ENCODE results near the gene GNPTG. TPM values are rescaled to one million over a fixed set of nuclear protein-coding genes. Genes with fewer than 3 reads are reported as not detected.

Gene GNPTG
- total and polyA plus RNA-seq, 4 donors, result 33.7 to 74.1 (median 50.2) TPM

DNA sequence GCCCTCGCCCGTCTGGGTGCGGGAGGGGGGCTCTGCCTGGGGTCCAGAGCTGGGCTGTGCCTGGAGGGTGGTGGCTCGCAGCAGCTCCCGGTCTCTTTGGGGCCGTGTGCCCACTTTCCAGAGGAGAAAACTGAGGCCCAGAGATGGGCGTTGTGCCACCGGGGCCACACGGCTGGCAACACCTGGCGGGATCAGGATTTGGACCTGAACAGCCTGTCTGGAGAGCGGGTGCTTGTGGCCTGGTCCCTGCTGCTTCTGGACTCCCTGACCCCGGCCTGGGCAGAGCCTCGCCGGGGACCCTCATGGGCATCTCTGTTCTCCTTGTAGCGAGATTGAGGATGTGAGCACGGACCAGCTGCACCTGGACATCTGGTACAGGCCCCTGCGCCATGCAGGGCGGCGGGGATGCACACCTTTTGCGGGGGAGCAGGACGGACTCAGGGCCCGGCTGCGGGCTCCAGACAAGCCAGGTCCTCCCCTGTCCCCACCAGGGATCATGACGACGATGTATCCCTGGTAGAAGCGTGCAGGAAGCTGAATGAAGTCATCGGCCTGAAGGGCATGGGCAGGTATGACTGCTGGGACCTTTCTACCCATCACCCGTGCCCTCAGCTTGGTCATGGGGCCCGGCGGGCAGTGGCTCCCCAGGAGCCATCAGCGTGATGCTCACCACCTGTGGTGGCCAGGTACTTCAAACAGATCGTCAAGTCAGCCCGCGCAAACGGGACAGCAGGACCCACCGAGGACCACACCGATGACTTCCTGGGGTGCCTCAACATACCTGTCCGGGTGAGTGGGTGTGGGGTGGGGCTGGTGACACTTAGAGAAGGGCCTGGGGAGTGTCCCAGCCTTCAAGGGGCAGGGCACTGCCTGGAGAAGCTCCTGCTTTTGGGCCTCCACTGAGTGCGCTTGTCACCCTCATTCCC lies 10.0 kb upstream of the GNPTG start:
- 88% methylated on average over 36 to 39 of the region's 39 CpGs for WGBS, 2 donors
- Histone ChIP-seq H3K9me3 (ENCODE audit: control insufficient read depth, low read length) (no peaks in the 10 kb centered on the region), H3K4me1 (ENCODE audit: control insufficient read depth in 1 of 2, insufficient read depth in 2 of 2, low read length in 2 of 2) (no peaks in the 10 kb centered on the region), H3K27ac (ENCODE audit: low read depth in 1 of 2, low read length in 2 of 2) (no peak overlapping the region), H3K4me3 (ENCODE audit: low read length in 2 of 2) (no peak overlapping the region), H3K36me3 (ENCODE audit: control insufficient read depth in 1 of 2, insufficient read depth in 2 of 2, low read length in 1 of 2) (no peaks in the 10 kb centered on the region), H3K27me3 (ENCODE audit: control insufficient read depth in 1 of 2, insufficient read depth in 2 of 2, low read length in 1 of 2) (no peaks in the 10 kb centered on the region)
- DNase-seq, result no peak
- intact Hi-C loops (cut with DNase I), result no loop called here
- ATAC-seq (ENCODE audit: low FRiP score), result no peak

GRCh38 chr16:1342526-1343427 lies 9.0 kb upstream of the GNPTG start:
- Histone ChIP-seq H3K27ac (ENCODE audit: low read depth in 1 of 2, low read length in 2 of 2) (no peak overlapping the region), H3K9me3 (ENCODE audit: control insufficient read depth, low read length) (no peaks in the 10 kb centered on the region), H3K4me1 (ENCODE audit: control insufficient read depth in 1 of 2, insufficient read depth in 2 of 2, low read length in 2 of 2) (no peaks in the 10 kb centered on the region), H3K27me3 (ENCODE audit: control insufficient read depth in 1 of 2, insufficient read depth in 2 of 2, low read length in 1 of 2) (no peaks in the 10 kb centered on the region), H3K4me3 (ENCODE audit: low read length in 2 of 2) (no peak overlapping the region), H3K36me3 (ENCODE audit: control insufficient read depth in 1 of 2, insufficient read depth in 2 of 2, low read length in 1 of 2) (no peaks in the 10 kb centered on the region)
- DNase-seq (peak; percentile 94 to 96), ATAC-seq (ENCODE audit: low FRiP score) (peak; percentile 79)
- 9% methylated on average over 47 to 49 of the region's 49 CpGs for WGBS, 2 donors
- intact Hi-C loops (cut with DNase I), result no loop called here

GRCh38 chr16:1343428-1344242 lies 8.1 kb upstream of the GNPTG start:
- peak; percentile 17 for ATAC-seq (ENCODE audit: low FRiP score)
- Histone ChIP-seq H3K36me3 (ENCODE audit: control insufficient read depth in 1 of 2, insufficient read depth in 2 of 2, low read length in 1 of 2) (no peaks in the 10 kb centered on the region), H3K27me3 (ENCODE audit: control insufficient read depth in 1 of 2, insufficient read depth in 2 of 2, low read length in 1 of 2) (no peaks in the 10 kb centered on the region), H3K27ac (ENCODE audit: low read depth in 1 of 2, low read length in 2 of 2) (no peak overlapping the region), H3K4me1 (ENCODE audit: control insufficient read depth in 1 of 2, insufficient read depth in 2 of 2, low read length in 2 of 2) (no peaks in the 10 kb centered on the region), H3K9me3 (ENCODE audit: control insufficient read depth, low read length) (no peaks in the 10 kb centered on the region), H3K4me3 (ENCODE audit: low read length in 2 of 2) (no peak overlapping the region)
- no peak for DNase-seq
- WGBS, 2 donors, result 35 to 38% methylated on average over 41 to 44 of the region's 44 CpGs
- intact Hi-C loops (cut with DNase I), result no loop called here

GRCh38 chr16:1344499-1344898 lies 7.2 kb upstream of the GNPTG start:
- H3K4me3 ChIP-seq (ENCODE audit: low read length in 2 of 2), result no peak overlapping the region
- H3K27ac ChIP-seq (ENCODE audit: low read depth in 1 of 2, low read length in 2 of 2), result no peak overlapping the region
- no peaks in the 10 kb centered on the region for H3K4me1 ChIP-seq (ENCODE audit: control insufficient read depth in 1 of 2, insufficient read depth in 2 of 2, low read length in 2 of 2)
- DNase-seq (no peak), ATAC-seq (ENCODE audit: low FRiP score) (no peak)
- 90 to 91% methylated on average over 14 of the region's 14 CpGs for WGBS, 2 donors
- H3K27me3 ChIP-seq (ENCODE audit: control insufficient read depth in 1 of 2, insufficient read depth in 2 of 2, low read length in 1 of 2), result no peaks in the 10 kb centered on the region
- intact Hi-C loops (cut with DNase I), result no loop called here
- H3K36me3 ChIP-seq (ENCODE audit: control insufficient read depth in 1 of 2, insufficient read depth in 2 of 2, low read length in 1 of 2), result no peaks in the 10 kb centered on the region
- no peaks in the 10 kb centered on the region for H3K9me3 ChIP-seq (ENCODE audit: control insufficient read depth, low read length)

DNA sequence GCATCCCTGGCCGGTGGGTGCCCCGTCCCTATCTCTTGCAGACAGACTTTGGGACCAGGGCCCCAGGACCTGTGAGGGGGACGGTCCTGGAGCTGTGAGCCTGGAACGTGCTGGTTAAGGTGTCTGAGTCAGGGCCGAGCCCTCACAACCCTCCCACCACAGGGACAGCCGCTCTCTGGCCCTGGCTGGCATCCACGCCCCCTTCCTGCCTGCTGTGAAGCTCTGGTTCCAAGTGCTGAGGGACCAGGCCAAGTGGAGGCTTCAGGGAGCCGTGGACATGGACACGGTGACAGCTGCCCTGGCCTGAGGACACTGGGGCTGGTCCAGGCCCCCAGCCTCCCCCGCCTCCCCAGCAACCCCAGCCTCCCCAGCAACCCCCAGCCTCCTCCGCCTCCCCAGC lies 6.6 kb upstream of the GNPTG start:
- no peak for ATAC-seq (ENCODE audit: low FRiP score)
- no peak overlapping the region for H3K27ac ChIP-seq (ENCODE audit: low read depth in 1 of 2, low read length in 2 of 2)
- H3K9me3 ChIP-seq (ENCODE audit: control insufficient read depth, low read length), result no peaks in the 10 kb centered on the region
- DNase-seq, result no peak
- H3K27me3 ChIP-seq (ENCODE audit: control insufficient read depth in 1 of 2, insufficient read depth in 2 of 2, low read length in 1 of 2), result no peaks in the 10 kb centered on the region
- 58 to 65% methylated on average over 9 to 11 of the region's 11 CpGs for WGBS, 2 donors
- no peak overlapping the region for H3K4me3 ChIP-seq (ENCODE audit: low read length in 2 of 2)
- H3K36me3 ChIP-seq (ENCODE audit: control insufficient read depth in 1 of 2, insufficient read depth in 2 of 2, low read length in 1 of 2), result no peaks in the 10 kb centered on the region
- H3K4me1 ChIP-seq (ENCODE audit: control insufficient read depth in 1 of 2, insufficient read depth in 2 of 2, low read length in 2 of 2), result no peaks in the 10 kb centered on the region
- intact Hi-C loops (cut with DNase I), result no loop called here

DNA sequence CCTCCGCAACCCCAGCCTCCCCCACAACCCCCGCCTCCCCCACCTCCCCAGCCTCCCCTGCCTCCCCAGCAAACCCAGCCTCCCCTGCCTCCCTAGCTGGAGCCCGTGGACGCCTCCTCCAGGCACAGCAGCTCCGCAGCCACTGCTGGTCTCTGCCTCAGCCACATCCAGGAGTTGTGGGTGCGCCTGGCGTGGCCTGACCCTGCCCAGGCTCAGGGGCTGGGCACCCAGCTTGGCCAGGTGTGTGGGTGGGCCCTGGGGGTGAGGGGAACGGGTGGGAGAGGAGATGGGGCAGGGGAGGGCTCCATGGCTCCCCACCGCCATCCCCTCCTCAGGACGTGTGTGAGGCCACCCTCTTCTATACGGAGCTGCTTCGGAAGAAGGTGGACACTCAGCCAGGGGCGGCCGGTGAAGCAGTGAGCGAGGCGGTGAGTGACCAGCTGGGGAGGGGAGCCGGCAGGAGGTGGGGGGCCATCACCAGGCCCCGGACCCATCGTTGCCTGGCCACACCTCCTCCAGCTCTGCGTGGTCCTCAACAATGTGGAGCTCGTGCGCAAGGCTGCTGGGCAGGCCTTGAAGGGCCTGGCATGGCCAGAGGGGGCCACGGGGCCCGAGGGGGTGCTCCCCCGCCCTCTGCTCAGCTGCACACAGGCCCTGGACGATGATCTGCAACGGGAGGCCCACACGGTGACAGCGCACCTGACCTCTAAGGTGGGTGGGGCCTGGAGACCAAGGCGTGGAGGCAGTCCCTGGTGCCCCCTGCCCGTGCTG lies 5.9 kb upstream of the GNPTG start:
- Histone ChIP-seq H3K9me3 (ENCODE audit: control insufficient read depth, low read length) (no peaks in the 10 kb centered on the region), H3K4me1 (ENCODE audit: control insufficient read depth in 1 of 2, insufficient read depth in 2 of 2, low read length in 2 of 2) (no peaks in the 10 kb centered on the region), H3K4me3 (ENCODE audit: low read length in 2 of 2) (no peak overlapping the region), H3K27ac (ENCODE audit: low read depth in 1 of 2, low read length in 2 of 2) (no peak overlapping the region), H3K36me3 (ENCODE audit: control insufficient read depth in 1 of 2, insufficient read depth in 2 of 2, low read length in 1 of 2) (no peaks in the 10 kb centered on the region), H3K27me3 (ENCODE audit: control insufficient read depth in 1 of 2, insufficient read depth in 2 of 2, low read length in 1 of 2) (no peaks in the 10 kb centered on the region)
- 72 to 76% methylated on average over 28 to 31 of the region's 31 CpGs for WGBS, 2 donors
- intact Hi-C loops (cut with DNase I), result no loop called here
- ATAC-seq (ENCODE audit: low FRiP score) (no peak), DNase-seq (no peak)

DNA sequence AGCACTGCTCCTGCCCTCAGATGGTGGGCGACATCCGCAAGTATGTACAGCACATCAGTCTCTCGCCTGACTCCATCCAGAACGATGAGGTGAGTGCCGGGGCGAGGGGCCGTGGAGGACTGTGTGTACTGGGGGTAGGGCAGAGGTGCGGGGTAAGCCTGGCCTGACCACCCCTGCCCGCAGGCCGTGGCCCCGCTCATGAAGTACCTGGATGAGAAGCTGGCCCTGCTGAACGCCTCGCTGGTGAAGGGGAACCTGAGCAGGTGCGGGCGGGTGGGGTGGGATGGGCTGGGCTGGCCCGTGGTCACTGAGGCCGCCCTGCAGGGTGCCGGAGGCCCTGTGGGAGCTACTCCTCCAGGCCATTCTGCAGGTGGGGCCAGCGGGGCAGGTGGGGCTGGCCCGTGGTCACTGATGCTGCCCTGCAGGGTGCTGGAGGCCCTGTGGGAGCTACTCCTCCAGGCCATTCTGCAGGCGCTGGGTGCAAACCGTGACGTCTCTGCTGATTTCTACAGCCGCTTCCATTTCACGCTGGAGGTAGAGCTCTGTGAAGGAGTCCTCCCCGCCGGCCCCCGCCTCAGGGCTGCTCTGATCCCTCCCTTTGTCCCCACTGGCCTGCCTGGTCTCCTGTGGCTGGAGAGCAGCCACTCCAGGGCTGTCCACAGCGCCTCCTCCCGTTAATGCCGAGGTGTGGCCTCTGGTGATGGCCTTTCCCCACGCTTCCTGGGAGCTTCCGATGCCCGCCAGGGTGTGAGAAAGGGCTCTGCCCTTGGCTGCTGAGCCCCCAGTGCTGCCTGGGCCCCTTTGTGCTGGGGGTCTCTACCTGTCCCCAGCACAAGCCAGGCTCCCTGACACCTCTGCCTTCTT lies 5.1 kb upstream of the GNPTG start:
- no peaks in the 10 kb centered on the region for H3K4me1 ChIP-seq (ENCODE audit: control insufficient read depth in 1 of 2, insufficient read depth in 2 of 2, low read length in 2 of 2)
- 72 to 78% methylated on average over 34 of the region's 34 CpGs for WGBS, 2 donors
- no peaks in the 10 kb centered on the region for H3K9me3 ChIP-seq (ENCODE audit: control insufficient read depth, low read length)
- ATAC-seq (ENCODE audit: low FRiP score) (no peak), DNase-seq (no peak)
- intact Hi-C loops (cut with DNase I), result no loop called here
- H3K27ac ChIP-seq (ENCODE audit: low read depth in 1 of 2, low read length in 2 of 2), result no peak overlapping the region
- H3K36me3 ChIP-seq (ENCODE audit: control insufficient read depth in 1 of 2, insufficient read depth in 2 of 2, low read length in 1 of 2), result no peaks in the 10 kb centered on the region
- no peak overlapping the region for H3K4me3 ChIP-seq (ENCODE audit: low read length in 2 of 2)
- no peaks in the 10 kb centered on the region for H3K27me3 ChIP-seq (ENCODE audit: control insufficient read depth in 1 of 2, insufficient read depth in 2 of 2, low read length in 1 of 2)

All from aorta (tissue), 5 donors.